HCT116 (cell line): Measurements from ENCODE around the gene DHRS7B. TPM values are rescaled to one million over a fixed set of nuclear protein-coding genes. Genes with fewer than 3 reads are reported as not detected.

Source experiments
- ATAC-seq: fragments of 200-7000 bp; cut with Tn5 transposase; 2 replicates; pipeline ENCODE4 v1.9.1; 2020; ENCODE audit warnings: mild to moderate bottlenecking, moderate library complexity
- BruUV-seq: library from RNA; stranded (reverse); fragments of 400-500 nt; replicated peaks from 2 replicates; lab custom pipeline; 2021; lab: Mats Ljungman, UMichigan
- CTCF ChIA-PET: fragments of 300-600 bp; sonication (Branson Sonifier 250); formaldehyde crosslinking; loops from one replicate; lab custom pipeline; 2021; ENCODE audit warnings: antibody characterized with exemption; lab: Charles Lee
- POLR2A ChIA-PET: fragments of 300-600, 350-600 bp; sonication (Branson Sonifier 250); formaldehyde crosslinking; loops from one replicate; lab custom pipeline; 2021; ENCODE audit warnings: antibody characterized with exemption; lab: Charles Lee
- RAD21 ChIA-PET, 2 experiments: fragments of 300-600 bp; sonication (Branson Sonifier 250); formaldehyde crosslinking; loops; one replicate each; lab custom pipeline; 2023; ENCODE audit warnings: low total read pairs in 2 of 2; ENCODE audit not compliant: uncharacterized antibody in 2 of 2, unreplicated experiment in 2 of 2, low non-redundant PET in 1 of 2; lab: Charles Lee
- DNase-seq: peaks from one replicate; pipeline ENCODE4 v3.0.0-alpha.2; 2010; ENCODE audit warnings: low read depth, low spot score
- H2AFZ ChIP-seq: fragments of 200-600 bp; shearing (Covaris generic), sonication (generic); 2 replicates; pipeline ENCODE4 v1.6.1; 2017; ENCODE audit warnings: low read depth, mixed run types, mixed read lengths, antibody characterized with exemption, low read length; ENCODE audit not compliant: poor library complexity, severe bottlenecking
- H3K27ac ChIP-seq: 2 replicates; pipeline ENCODE4 v1.5.1; 2012; ENCODE audit warnings: low read depth, low read length
- H3K27me3 ChIP-seq: fragments of 200-600 bp; sonication (generic); 2 replicates; pipeline ENCODE4 v1.6.1; 2016; ENCODE audit warnings: mixed run types, low read length, mixed read lengths; ENCODE audit not compliant: insufficient read depth
- H3K36me3 ChIP-seq, 2 experiments: fragments of 200-500 bp in 1 of 2; fragments of 200-600 bp in 1 of 2; sonication (Bioruptor generic) in 1 of 2; sonication (generic) in 1 of 2; 2 replicates each; pipeline versions ENCODE4 v1.5.1 to v1.6.1; 2014 to 2016; ENCODE audit warnings: low read length in 2 of 2, inconsistent platforms in 1 of 2, mixed read lengths in 1 of 2, mixed run types in 1 of 2; ENCODE audit not compliant: insufficient read depth in 2 of 2, control insufficient read depth in 1 of 2
- H3K4me1 ChIP-seq, 2 experiments: fragments of 200-600 bp in 1 of 2; sonication (generic) in 1 of 2; 2 replicates each; pipeline versions ENCODE4 v1.5.1 to v1.6.1; 2012 to 2017; ENCODE audit warnings: low read length in 2 of 2, inconsistent platforms in 1 of 2, mild to moderate bottlenecking in 1 of 2, mixed read lengths in 1 of 2, mixed run types in 1 of 2, moderate library complexity in 1 of 2; ENCODE audit not compliant: insufficient read depth in 2 of 2, control insufficient read depth in 1 of 2
- H3K4me2 ChIP-seq: fragments of 200-600 bp; sonication (generic); 2 replicates; pipeline ENCODE4 v1.6.1; 2017; ENCODE audit warnings: mixed run types, low read length, mixed read lengths
- H3K4me3 ChIP-seq, 2 experiments: fragments of 200-600 bp in 1 of 2; sonication (generic) in 1 of 2; replicated peaks in 1 of 2; 2 replicates each; pipeline ENCODE4 v1.5.1; 2011 to 2016; ENCODE audit warnings: low read length in 2 of 2, control low read depth in 1 of 2, low read depth in 1 of 2, mild to moderate bottlenecking in 1 of 2, mixed read lengths in 1 of 2, mixed run types in 1 of 2
- H3K79me2 ChIP-seq: fragments of 200-600 bp; sonication (generic); 2 replicates; pipeline ENCODE4 v1.6.1; 2017; ENCODE audit warnings: mild to moderate bottlenecking, mixed run types, low read length, moderate library complexity, mixed read lengths; ENCODE audit not compliant: insufficient read depth
- H3K9ac ChIP-seq: fragments of 200-600 bp; sonication (generic); 2 replicates; pipeline ENCODE4 v1.6.1; 2016; ENCODE audit warnings: low read length, mixed read lengths
- H3K9me2 ChIP-seq: fragments of 200-600 bp; sonication (generic), shearing (Covaris generic); 2 replicates; pipeline ENCODE4 v1.6.1; 2017; ENCODE audit warnings: mixed run types, mild to moderate bottlenecking, moderate library complexity; ENCODE audit not compliant: insufficient read depth
- H3K9me3 ChIP-seq, 2 experiments: fragments of 200-500 bp in 1 of 2; fragments of 200-600 bp in 1 of 2; sonication (Bioruptor generic) in 1 of 2; sonication (generic) in 1 of 2; 2 replicates each; pipeline ENCODE4 v1.6.1; 2014 to 2017; ENCODE audit warnings: low read length in 2 of 2, mixed read lengths in 2 of 2, inconsistent platforms in 1 of 2, low read depth in 1 of 2, mild to moderate bottlenecking in 1 of 2, mixed run types in 1 of 2, moderate library complexity in 1 of 2; ENCODE audit not compliant: control insufficient read depth in 1 of 2, insufficient read depth in 1 of 2
- H4K20me1 ChIP-seq: fragments of 200-600 bp; sonication (generic), shearing (Covaris generic); 2 replicates; pipeline ENCODE4 v1.6.1; 2017; ENCODE audit warnings: mixed run types, mild to moderate bottlenecking, moderate library complexity; ENCODE audit not compliant: insufficient read depth
- ELF1 ChIP-seq: IDR thresholded peaks from 2 replicates; pipeline ENCODE4 v1.6.1; 2012; ENCODE audit warnings: low read depth, borderline replicate concordance
- EZH2 ChIP-seq: fragments of 200-600 bp; sonication (generic); IDR thresholded peaks from 2 replicates; pipeline ENCODE4 v1.6.1; 2017; ENCODE audit warnings: antibody characterized with exemption, mixed run types
- EZH2phosphoT487 ChIP-seq: fragments of 200-600 bp; IDR thresholded peaks from 2 replicates; pipeline ENCODE4 v1.6.1; 2018; ENCODE audit warnings: antibody characterized with exemption, borderline replicate concordance
- FOSL1 ChIP-seq: IDR thresholded peaks from 2 replicates; pipeline ENCODE4 v1.6.1; 2012; ENCODE audit warnings: low read depth
- MAX ChIP-seq: IDR thresholded peaks from 2 replicates; pipeline ENCODE4 v1.6.1; 2012
- POLR2A ChIP-seq: IDR thresholded peaks from 2 replicates; pipeline ENCODE4 v1.7.0; 2011; ENCODE audit warnings: borderline replicate concordance; ENCODE audit not compliant: insufficient read depth, insufficient read length; ENCODE audit errors: extremely low read depth
- POLR2AphosphoS5 ChIP-seq: IDR thresholded peaks from 2 replicates; pipeline ENCODE4 v1.6.1; 2011; ENCODE audit warnings: mild to moderate bottlenecking, low read depth, low read length, moderate library complexity
- SIN3A ChIP-seq: IDR thresholded peaks from 2 replicates; pipeline ENCODE4 v1.6.1; 2012; ENCODE audit warnings: low read depth
- SP1 ChIP-seq: IDR thresholded peaks from 2 replicates; pipeline ENCODE4 v1.6.1; 2012; ENCODE audit warnings: low read depth
- SRF ChIP-seq: IDR thresholded peaks from 2 replicates; pipeline ENCODE4 v1.6.1; 2012; ENCODE audit warnings: low read depth
- TCF7L2 ChIP-seq: IDR thresholded peaks from 2 replicates; pipeline ENCODE4 v1.7.0; 2011; ENCODE audit warnings: borderline replicate concordance, inconsistent platforms; ENCODE audit not compliant: insufficient read depth, insufficient read length; ENCODE audit errors: extremely low read depth
- YY1 ChIP-seq: IDR thresholded peaks from 2 replicates; pipeline ENCODE4 v1.6.1; 2011; ENCODE audit warnings: low read length, low read depth, moderate library complexity, mild to moderate bottlenecking; ENCODE audit not compliant: insufficient replicate concordance; ENCODE audit errors: extremely low read depth
- ZBTB33 ChIP-seq: IDR thresholded peaks from 2 replicates; pipeline ENCODE4 v1.6.1; 2011; ENCODE audit warnings: mild to moderate bottlenecking, low read length, moderate library complexity; ENCODE audit not compliant: insufficient replicate concordance; ENCODE audit errors: extremely low read depth
- ZFX ChIP-seq: fragments of 450-650 bp; IDR thresholded peaks from 2 replicates; pipeline ENCODE4 v1.6.1; 2017
- ZNF274 ChIP-seq: fragments of 200-500 bp; sonication (Bioruptor generic); IDR thresholded peaks from 2 replicates; pipeline ENCODE4 v1.6.1; 2014; ENCODE audit warnings: mild to moderate bottlenecking, low read depth, low read length, inconsistent platforms
- intact Hi-C: fragments of 100-400 bp; cut with micrococcal nuclease; formaldehyde crosslinking; loops from 2 replicates; pipeline ENCODE4 v1.10.0; 2022
- total RNA-seq: library from RNA; stranded (reverse); gene quantifications from one replicate; pipeline ENCODE4 v1.2.1, GENCODE V29; 2021; ENCODE audit not compliant: unreplicated experiment

The DHRS7B gene
- total RNA-seq, 1 experiment from 2014 or later: 19.6 TPM

GRCh38 chr17:21213638-21214014 lies 86.9 kb downstream of the DHRS7B start:
- H3K9me2 ChIP-seq: no peaks in the 10 kb centered on the region
- BruUV-seq: no TSS peak

GRCh38 chr17:21214015-21214776 lies 87.4 kb downstream of the DHRS7B start, which contains the start of gene TMEM11:
Gene TMEM11, minus strand, starts transcription at chr17:21214161. Its CDS starts 9 bp downstream, at chr17:21214152.
- peak; percentile 93 for ATAC-seq
- peak within 1 kb of the TSS; percentile 99 for H3K9ac ChIP-seq
- H3K27me3 ChIP-seq: no peaks in the 10 kb centered on the region
- H3K36me3 ChIP-seq: peaks cover 2 to 19% of the 10 kb centered on the region in 2 experiments; a peak in 2 of 4 replicates
- peaks cover 17 to 27% of the 10 kb centered on the region in 2 experiments; a peak in 3 of 4 replicates for H3K4me1 ChIP-seq
- H3K79me2 ChIP-seq: peaks cover 91% of the 10 kb centered on the region
- no peaks in the 10 kb centered on the region for H3K9me2 ChIP-seq
- no peak within 1 kb of the TSS for H2AFZ ChIP-seq
- no peaks in the 10 kb centered on the region for H3K9me3 ChIP-seq
- DNase-seq: peak; percentile 79
- ChIA-PET CTCF (interaction anchor here (0.9 kb wide), 1 partner anchor 70 kb away, joined by 3 read pairs; no protein-coding TSS in a partner anchor), POLR2A (no interaction called here), RAD21 (no interaction called here)
- intact Hi-C loops: loop anchor here (5.0 kb wide), 1 partner anchor 172 kb away; the partner anchor contains the start of gene USP22
- H3K4me2 ChIP-seq: peak within 1 kb of the TSS; percentile 98
- peaks cover 8% of the 10 kb centered on the region; the same call in 1 of the 2 replicates for H4K20me1 ChIP-seq
- BruUV-seq: no TSS peak
- peak within 1 kb of the TSS; percentile 87 for H3K27ac ChIP-seq
- peak within 1 kb of the TSS; percentile 79 to 98 for H3K4me3 ChIP-seq
- TF ChIP-seq EZH2 (no peak), TCF7L2 (peak; percentile 12), FOSL1 (no peak), ZFX (peak; percentile 81), SP1 (peak; percentile 67), YY1 (peak; percentile 97), SRF (no peak), POLR2A (peak; percentile 54), ZBTB33 (peak; percentile 93)

More at GRCh38 chr17:21213638-21214014, 86.9 kb downstream of the DHRS7B start:
- peaks cover 17 to 27% of the 10 kb centered on the region in 2 experiments; a peak in 3 of 4 replicates for H3K4me1 ChIP-seq
- ChIA-PET CTCF (interaction anchor here (0.9 kb wide), 1 partner anchor 70 kb away, joined by 3 read pairs; no protein-coding TSS in a partner anchor), RAD21 (no interaction called here), POLR2A (no interaction called here)
- H3K9me3 ChIP-seq: no peaks in the 10 kb centered on the region
- no peaks in the 10 kb centered on the region for H3K27me3 ChIP-seq
- peak overlapping the region; percentile 98 for H3K4me2 ChIP-seq
- 0 out of 2 replicates have a peak, but pooled peaks have one; percentile 6 for TF ChIP-seq MAX
- peak; percentile 88 for TF ChIP-seq ZFX
- no peak for TF ChIP-seq POLR2AphosphoS5
- TF ChIP-seq ZNF274: no peak
- TF ChIP-seq SIN3A: 0 out of 2 replicates have a peak, but pooled peaks have one; percentile 15
- TF ChIP-seq EZH2phosphoT487: no peak
- no peak for TF ChIP-seq ELF1
- peak overlapping the region; percentile 79 to 98 for H3K4me3 ChIP-seq
- peak overlapping the region; percentile 87 for H3K27ac ChIP-seq
- ATAC-seq (peak; percentile 20), DNase-seq (no peak)
- H4K20me1 ChIP-seq: peaks cover 8% of the 10 kb centered on the region; the same call in 1 of the 2 replicates
- no peak overlapping the region for H2AFZ ChIP-seq
- intact Hi-C loops: loop anchor here (5.0 kb wide), 1 partner anchor 171 kb away; the partner anchor contains the start of gene USP22
- peak overlapping the region; percentile 99 for H3K9ac ChIP-seq
- H3K79me2 ChIP-seq: peaks cover 91% of the 10 kb centered on the region
- peaks cover 6 to 24% of the 10 kb centered on the region in 2 experiments; a peak in 2 of 4 replicates for H3K36me3 ChIP-seq
